HG03571 (cell line): ENCODE results near the gene CLMN.

ENCODE experiments used
- ATAC-seq: cut with Tn5 transposase; IDR thresholded peaks from one replicate; pipeline ENCODE4 v1.9.1; 2021; ENCODE audit not compliant: unreplicated experiment

CLMN gene

DNA sequence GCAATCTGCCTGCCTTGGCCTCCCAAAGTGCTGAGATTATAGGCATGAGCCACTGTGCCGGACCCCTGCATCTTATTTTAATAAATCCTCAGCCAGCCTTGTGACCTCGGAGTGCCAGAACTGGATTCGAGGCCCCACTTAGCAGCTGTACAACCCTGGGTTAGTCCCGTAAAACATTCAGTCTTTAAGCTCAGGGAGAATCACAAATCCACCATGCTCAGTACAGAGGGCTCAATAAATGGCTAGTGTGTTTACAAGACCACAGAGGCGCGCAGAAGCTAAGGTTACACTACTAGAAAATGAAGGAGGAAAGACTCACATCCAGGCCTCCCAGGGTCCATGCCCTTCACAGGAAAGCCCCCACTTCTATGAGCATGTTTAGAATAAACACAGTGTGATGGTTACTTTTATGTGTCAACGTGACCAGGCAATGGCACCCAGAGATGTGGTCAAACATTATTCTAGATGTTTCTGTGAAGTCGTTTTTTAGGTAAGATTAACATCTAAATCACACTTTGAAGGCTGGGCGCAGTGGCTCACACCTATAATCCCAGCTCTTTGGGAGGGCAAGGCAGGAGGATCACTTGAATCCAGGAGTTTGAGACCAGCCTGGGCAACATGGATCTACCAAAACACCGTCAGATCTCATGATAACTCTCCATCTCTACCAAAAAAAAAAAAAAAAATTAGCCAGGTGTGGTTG, 55.3 kb downstream of the CLMN start:
- ATAC-seq = no peak

DNA sequence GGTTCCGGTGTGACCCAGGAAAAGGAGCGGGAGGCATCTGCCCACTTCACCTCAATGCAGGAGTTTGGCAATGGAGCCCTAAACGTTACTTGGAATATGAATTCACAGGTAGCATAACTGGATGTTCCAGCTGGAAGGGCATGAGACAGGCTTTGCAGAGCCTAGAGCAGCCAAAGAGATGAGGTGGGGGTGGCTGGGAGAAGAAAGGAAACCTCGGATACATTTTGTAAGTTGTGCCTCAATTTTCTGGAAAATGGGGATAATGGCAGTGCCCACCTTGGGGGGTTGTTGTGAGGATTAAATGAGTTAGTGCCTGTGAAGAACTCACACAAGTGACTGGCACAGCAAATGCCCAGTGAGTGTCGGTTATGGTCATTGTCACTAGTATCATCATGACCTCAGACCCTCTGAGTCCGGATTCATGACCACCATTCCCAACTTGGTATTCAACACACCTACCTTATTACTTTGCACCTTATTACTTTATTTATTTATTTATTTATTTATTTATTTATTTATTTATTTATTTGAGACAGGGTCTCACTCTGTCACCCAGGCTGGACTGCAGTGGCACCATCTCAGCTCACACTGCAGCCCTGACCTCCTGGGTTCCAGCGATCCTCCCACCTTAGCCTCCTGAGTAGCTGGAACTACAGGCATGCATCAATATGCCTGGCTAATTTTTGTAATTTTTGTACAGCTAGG, 56.0 kb downstream of the CLMN start:
- no peak for ATAC-seq

DNA sequence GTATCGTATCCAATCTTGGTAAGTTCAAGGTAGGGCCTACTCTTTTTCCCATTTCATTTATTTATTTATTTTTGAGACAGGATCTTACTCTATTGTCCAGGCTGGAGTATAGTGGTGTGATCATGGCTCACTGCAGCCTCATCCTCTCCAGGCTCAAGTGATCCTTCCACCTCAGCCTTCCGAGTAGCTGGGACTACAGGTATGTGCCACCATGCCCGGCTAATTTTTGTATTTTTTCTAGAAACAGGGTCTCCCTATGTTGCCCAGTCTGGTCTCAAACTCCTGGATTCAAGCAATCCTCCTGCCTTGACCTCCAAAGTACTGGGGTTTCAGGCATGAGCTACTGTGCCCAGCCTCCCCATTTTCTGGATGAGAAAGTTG, 57.2 kb downstream of the CLMN start:
- no peak for ATAC-seq

DNA sequence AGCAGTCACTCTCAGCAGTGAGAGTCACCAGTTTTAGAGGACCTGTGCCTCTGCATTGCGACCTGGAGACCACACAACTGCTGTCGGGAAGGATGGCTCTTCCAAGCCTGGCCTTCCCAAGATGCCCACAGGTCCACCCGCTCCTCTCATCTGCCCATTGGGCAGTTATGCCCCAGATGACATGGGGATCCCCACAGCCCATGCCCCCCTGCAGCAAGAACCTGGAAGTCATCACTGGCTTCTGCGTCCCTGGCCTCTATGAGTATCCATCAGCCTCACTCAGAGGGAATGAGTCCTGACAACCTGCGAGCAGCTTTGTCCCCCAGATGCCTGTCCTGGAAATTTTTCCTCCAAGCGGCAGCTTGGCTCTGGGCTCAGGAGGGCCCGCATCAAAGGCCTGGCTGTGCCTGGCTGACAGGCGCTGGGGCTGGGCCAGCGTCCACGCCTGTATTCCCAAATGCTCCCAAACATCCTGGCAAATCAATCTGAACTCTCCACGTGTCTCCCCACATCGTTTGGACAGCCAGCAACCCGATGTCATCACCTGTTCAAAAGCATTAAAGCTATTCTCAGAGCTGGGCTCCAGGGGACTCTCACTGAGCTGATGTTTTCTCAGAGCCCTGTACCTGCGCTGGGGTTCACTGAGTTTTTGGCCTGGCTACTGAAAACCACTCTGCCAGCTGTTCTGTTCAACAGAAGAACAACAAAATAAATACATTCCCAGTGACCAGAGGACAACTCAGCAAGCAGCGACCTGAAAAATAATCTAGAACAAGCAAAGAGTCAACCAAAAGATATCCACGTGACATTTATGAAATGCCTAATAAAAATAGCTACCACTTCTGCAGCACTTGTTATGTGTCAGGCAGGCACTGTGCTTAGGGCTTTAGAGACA, 57.8 kb downstream of the CLMN start:
- no peak for ATAC-seq

DNA sequence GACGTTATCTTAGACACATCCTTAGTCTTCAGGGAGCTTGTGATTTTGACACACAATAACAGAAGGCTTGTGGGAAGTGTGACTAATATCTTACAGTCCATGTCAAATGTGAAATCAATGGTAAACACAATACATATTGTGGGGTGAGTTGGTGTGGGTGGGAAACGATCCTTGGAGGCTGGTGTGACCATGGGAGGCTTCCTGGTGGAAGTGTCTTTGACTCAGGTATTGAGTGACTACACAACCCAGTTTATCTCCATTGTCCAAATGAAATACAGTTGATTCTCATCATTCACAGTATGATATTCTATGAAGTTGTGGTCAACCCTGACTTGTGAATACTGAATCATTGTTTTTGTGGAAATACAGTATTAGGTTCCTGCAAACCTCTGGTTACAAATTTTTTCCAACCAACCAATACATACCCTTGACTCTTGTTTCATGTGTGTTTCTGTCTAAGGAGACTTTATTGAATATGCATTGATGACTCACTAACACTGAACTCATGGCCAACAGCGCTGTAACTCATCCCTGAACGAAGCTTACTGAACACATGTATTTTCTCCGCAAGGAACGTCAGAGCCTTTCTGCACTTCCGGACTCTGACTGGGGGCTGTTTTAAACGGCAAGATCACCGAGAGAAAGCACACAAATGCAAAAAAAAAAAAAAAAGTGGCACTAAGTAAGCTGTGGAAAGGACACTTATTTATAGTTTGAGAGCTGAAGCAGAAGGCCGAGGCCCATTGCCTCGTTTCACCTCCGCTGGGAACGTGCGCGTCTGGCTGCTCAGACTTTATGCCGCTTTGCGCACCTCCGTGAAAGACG, 59.0 kb downstream of the CLMN start:
- ATAC-seq = no peak

DNA sequence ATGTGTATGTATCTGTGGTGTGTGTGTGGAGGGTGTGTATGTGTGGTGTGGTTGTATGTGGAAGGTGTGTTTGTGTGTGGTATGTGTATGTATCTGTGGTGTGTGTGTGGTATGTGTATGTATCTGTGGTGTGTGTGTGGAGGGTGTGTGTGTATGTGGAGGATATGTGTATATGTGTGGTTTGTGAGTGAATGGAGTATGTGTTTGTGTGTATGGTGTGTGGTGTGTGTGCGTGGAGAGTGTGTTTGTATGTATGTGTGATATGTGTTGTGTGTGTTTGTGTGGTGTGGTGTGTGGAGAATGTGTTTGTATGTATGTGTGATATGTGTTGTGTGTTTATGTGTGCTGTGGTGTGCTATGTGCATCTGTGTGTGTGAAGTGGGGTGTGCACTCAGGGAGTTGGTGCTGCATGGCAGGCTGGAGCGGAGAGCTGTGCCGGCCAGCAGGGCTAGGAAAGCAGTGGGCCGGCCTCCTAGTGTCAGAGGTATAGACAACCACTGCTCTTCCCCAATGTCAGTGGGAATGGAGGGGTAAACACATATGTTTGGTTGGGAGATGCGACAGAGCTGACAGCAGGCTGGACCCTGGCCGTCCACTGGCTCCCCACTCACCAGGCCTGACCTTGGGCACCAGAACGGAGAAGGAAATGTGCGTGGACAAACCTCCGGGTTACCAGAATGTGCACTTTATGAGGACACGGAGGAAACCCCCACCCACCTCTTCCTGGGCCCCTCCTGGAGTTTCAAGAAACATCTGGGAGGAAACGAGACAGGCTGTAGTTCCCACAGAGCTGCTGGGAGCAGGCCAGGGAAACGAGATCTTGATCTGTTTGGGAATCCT, 60.7 kb downstream of the CLMN start:
- no peak for ATAC-seq

DNA sequence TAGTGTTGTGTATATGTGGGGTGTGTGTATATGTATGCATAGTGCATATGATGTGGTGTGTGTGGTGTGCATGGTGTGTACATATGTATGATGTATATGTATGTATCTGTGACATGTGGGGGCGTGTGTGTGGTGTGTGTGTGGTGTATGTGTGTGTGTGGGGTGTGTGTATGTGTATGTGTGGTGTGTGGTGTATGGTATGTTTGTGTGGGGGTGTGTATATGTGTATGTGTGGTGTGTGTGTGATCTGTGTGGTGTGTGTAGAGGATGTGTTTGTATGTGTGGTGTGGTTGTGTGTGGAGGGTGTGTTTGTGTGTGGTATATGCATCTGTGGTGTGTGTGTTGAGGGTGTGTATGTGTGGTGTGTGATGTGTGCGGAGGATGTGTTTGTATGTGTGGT, 61.6 kb downstream of the CLMN start:
- ATAC-seq = no peak

DNA sequence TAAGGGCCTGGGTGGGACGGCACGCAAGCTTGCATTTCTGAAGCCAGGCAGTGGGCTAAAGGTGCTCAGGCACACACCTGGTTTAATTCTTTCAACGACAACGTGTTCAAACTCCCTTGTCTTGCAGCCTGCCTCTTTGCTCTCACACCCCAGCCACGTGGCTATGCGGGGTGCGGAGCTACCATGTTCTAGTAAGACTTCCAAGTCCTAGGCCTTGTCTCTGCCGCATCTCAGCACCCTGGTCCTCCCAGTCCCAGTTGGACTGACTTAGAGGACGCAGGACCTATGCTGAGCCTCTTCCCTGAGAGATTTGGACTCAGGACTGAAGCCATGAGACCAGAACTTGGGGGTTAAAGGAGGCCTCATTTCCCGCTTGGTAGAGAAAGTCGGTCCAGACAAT, 62.2 kb downstream of the CLMN start:
- no peak for ATAC-seq

DNA sequence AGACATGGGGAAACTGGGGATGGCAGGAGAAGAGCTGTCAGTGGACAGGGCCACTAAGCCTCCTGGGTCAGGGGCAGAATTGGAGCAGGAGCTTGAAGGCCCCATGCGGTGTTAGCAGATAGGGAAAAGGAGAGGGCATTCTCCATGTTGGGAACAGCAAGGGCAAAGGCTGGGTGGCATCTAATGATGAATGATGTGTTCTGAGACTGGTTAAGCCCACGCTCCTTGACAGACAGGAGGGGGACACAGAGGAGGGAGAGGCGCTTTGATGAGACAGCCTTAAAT, 63.0 kb downstream of the CLMN start:
- no peak for ATAC-seq

DNA sequence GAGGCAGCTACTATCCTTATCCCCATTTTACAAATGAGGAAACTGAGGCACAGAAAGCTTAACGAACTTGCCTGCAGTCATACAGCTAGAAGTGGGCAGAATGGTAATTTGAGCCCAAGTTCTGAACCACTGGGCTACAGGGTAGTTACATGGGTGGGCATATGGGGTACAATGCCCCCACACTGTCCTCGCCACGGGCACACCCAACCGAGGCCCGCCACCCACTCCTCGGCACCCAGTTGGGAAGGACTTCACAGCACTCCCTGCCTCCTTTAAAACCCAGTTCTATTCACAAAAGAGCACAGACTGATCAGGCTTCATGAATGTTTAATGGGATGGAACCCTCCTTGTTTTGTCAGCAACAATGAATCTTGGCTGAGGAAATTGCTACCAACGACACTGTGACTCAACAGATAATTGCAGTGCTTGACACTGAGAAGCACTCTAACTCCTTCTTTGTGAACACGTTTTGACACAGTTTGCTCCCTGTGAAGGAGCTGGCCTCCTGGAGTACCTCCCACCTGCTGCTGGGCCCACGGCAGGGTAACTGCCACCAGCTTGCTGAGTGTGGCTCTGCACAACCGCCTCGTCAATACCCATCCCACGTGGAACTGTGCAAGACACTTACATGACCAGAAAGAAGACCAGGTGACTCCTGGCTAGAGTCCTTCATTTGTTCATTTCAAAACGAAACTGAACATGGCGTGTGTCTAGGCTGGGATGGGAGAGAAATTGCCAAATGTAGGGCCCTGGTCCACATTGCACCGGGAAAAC, 63.5 kb downstream of the CLMN start:
- no peak for ATAC-seq

DNA sequence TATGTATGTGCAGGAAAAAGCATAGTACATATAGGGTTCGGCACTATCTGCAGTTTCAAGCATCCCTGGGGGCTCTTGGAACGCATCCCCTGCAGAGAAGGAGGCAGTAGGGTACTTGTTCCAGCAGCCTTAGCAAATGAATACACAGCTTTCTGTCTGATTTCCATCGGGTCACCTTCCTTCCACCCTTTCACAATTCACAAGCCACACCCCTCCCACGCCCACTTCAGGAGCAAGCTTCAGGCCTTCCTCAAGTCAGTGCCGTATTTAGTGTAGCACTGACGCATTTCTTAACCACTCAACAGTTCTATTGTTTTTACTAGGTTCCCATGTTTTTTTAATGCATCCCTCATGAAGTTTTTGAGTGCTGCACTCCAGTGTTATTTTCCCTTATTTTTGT, 64.2 kb downstream of the CLMN start:
- no peak for ATAC-seq

DNA sequence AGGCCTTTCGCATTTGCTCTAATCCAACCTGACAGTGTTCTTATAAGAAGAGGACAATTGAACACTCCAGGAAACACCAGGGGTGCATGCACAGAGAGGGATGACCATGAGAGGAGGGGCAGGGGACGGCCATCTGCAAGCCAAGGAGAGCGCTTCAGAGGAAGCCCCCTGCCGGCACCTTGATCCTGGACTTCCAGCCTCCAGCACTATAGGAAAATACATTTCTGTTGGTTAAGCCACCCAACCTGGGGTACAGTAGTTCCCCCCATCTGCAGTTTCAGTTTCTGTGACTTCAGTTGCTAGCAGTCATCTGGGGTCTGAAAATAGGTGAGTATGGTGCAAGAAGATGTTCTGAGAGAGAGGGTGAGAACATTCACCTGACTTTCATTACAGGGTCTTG, 64.7 kb downstream of the CLMN start:
- no peak for ATAC-seq

DNA sequence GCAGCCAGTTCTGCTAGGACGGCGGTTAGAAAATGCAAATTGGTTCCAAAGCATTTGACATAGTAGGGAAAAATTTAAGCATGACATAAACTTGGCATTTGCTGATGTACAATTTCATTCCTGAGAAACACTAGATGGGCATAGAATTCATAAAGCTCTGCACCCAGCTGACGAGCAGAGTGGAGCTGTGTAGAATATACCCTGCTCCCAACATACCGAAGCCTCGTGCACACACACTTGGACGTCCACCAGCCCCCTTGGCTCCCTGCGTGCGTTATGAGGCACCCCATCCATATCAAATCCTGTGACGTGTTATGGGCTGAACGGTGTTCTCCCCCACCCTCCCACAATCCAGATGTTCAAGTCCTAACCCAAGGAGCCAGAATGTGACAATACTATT, 65.4 kb downstream of the CLMN start:
- no peak for ATAC-seq

DNA sequence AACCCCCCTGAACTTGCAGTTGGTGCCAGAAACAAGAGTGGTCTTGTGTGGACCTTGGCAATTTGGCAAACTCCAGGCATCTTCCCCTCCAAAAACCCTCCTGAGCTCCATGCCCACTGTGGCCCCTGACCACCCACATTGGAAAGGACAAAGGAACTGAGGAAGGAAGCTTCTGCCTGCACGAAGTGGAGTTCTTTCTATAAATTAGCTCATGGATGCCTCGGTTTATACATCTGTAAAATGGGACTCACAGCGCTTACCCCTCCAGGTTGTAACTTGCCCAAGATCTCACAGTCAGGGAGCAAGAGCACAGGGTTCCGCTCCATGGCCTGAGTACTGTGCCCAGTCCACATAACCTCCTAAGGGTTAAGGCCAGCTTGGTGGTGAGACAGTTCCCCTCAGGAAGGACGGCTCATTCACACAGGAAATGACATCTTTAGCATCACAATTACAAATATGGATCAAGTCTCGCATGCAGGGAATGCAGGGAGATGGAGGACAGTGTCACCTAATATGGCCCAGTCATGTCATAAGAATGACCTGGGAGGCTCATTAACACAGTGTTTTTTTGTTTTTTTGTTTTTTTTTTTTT, 66.6 kb downstream of the CLMN start:
- no peak for ATAC-seq

DNA sequence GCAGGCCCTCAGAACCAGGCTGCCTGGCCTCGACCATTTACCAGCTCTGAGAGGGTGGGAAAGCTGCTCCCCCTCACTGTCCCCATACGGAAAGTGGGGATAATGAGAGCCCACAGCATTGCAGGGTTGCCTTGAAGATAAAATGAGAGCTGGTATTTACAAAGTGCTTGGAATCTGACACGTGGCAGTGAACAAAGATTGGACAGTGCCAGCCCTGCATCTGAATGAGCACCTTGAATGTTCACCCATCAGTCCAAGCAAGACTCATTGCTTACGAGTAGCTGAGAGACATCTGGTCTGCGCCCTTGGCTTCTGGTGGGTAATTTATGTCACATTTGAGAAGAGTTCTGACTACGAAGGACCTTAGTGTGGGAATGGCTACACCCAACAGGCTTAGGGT, 67.5 kb downstream of the CLMN start:
- ATAC-seq = no peak

DNA sequence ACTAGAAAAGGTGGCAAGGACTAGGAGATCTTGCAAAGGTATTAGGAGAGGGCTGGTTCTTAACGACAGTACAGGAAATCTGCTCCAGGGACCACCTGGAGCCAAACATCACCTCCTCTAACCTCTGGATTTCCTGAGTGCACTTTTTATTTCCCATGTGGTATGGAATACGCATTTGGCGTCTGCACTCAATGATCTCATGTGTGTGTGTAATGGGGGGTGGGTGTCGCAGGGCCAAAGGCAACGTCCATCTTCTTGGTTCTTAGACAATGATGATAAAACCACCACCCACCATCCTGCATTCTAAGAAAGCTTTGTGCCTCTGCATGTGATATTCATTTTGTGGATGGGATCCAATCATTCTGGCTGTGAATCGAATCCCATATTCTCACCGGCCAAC, 68.8 kb downstream of the CLMN start:
- no peak for ATAC-seq

DNA sequence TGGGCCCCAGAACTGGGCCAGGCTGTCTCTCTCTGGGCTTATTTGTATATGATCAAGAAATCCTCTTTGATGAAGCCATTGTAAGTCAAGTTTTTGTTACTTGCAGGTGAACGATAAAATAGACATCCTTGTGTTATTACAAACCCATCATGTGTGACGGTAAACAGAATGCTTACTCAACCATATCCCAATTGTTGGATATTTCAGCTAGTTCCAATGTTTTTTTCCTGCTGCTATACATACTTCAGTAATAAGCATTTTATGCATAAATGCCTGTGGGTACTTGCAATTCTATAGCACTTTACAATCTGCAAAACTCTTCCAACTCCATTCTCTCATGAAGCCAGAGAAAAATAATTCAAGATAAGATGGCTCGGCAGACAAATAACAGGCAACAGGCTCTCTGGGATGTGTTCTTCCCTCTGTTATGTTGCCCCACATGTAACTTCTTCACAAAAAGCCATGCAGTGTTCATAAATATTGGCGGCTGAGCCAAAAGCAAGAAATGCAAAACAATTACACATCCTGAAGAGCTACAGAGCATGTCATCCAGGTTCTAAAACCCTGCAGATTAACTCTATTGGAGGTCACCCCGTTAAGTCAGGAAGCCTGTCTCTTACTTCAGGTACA, 69.5 kb downstream of the CLMN start:
- no peak for ATAC-seq

DNA sequence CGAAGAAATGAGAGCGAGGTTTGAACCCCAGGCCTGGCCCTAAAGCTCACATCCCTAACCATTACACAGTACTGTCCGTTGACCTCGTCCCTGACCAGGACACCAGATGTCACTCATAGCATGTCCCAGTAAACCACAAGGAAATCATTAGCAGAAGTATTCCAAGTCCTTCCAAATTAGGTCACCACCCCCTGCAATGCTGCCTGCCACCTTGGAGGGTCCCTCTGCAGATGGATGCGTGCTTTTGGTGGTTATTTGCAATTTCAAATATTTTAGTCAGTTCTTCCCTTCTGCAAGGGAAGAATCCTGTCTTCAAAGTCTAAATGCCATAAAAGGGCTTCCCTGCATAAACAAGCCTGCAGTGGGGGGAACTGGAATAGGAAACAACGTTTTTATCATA, 71.3 kb downstream of the CLMN start:
- ATAC-seq = no peak

DNA sequence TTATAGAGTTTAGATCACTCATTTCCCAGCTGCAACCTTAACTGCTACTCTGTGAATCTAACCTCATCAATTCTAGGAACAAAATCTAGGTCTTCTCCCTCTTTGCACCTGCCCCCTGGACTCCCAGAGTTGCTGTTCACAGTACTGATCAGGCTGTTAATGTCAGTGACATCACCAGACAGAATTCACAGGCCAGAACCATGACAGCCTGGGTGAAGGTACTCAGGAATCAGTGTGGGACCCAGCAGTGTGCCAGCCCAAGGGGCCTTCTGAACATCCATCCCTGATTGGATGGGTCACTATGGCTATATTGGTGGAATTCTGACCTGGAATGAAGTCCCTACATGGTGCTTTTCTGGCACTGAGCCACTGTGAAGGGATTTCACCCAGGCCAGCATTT, 72.8 kb downstream of the CLMN start:
- no peak for ATAC-seq
